Panc1 (cell line): ENCODE measurements around the gene HIKESHI.

Experiments used
- CTCF ChIP-seq: fragments of 450-650 bp; IDR thresholded peaks from 2 replicates; pipeline ENCODE4 v1.5.1; 2017; ENCODE audit warnings: mild to moderate bottlenecking
- POLR2AphosphoS5 ChIP-seq: IDR thresholded peaks from 2 replicates; pipeline ENCODE4 v1.6.1; 2012; ENCODE audit warnings: mild to moderate bottlenecking, low read depth, low read length, moderate library complexity
- REST ChIP-seq, 2 experiments: IDR thresholded peaks; 2 replicates each; pipeline ENCODE4 v1.6.1; 2011 to 2012; ENCODE audit warnings: low read depth in 2 of 2, control low read depth in 1 of 2, low read length in 1 of 2, mild to moderate bottlenecking in 1 of 2, moderate library complexity in 1 of 2; ENCODE audit not compliant: insufficient read depth in 1 of 2
- SIN3A ChIP-seq: IDR thresholded peaks from 2 replicates; pipeline ENCODE4 v1.6.1; 2012; ENCODE audit warnings: low read depth, mild to moderate bottlenecking, low read length, moderate library complexity, borderline replicate concordance; ENCODE audit not compliant: insufficient read depth

- TF ChIP-seq CTCF = no peak
- TF ChIP-seq SIN3A = no peak
- TF ChIP-seq POLR2AphosphoS5 = no peak
- no peak for TF ChIP-seq REST (IDR thresholded peaks at IDR 0.05; ENCODE audit: insufficient read depth in 1 of 2, low read depth in 2 of 2, low read length in 1 of 2)
These were observed 9.0 kb upstream of the HIKESHI start for GRCh38 chr11:86292912-86293616.
